Adrenal gland (tissue), 5 donors: Measurements from ENCODE around the gene MARVELD3.
"Not testable (repeated sequence)": the region's sequence is repeated elsewhere in the genome, so short reads cannot be mapped to it uniquely, and the experiment has no call there.

ENCODE experiments used
- CTCF ChIP-seq, 6 experiments: fragments of 450-650 bp in 4 of 6; fragments of 200-600 bp in 2 of 6; sonication (generic) in 1 of 6; IDR thresholded peaks; 1 replicate in 5 of 6; 2 replicates in 1 of 6; pipeline versions ENCODE4 v1.5.1 to v1.8.0; 2016 to 2021; ENCODE audit warnings: antibody characterized with exemption in 6 of 6, mild to moderate bottlenecking in 2 of 6, moderate library complexity in 1 of 6
- POLR2A ChIP-seq, 2 donors: fragments of 450-650 bp; IDR thresholded peaks; one replicate each; pipeline ENCODE4 v1.6.1; 2017; ENCODE audit warnings: antibody characterized with exemption in 2 of 2, mild to moderate bottlenecking in 2 of 2, moderate library complexity in 1 of 2
- donor health status: DM: no; HTN: no; CAD: no.

GRCh38 chr16:71614956-71615355, 11.0 kb upstream of the MARVELD3 start:
- not testable (repeated sequence) for TF ChIP-seq POLR2A, CTCF (IDR thresholded peaks at IDR 0.05)
